ENCODE data around the gene CLIC6. TPM values are rescaled to one million over a fixed set of nuclear protein-coding genes. Genes with fewer than 3 reads are reported as not detected.

The CLIC6 gene
- total RNA-seq, 1 donor from 2014 or later: 12.3 TPM

GRCh38 chr21:34762786-34763185 is 94.0 kb downstream of the CLIC6 start:
- no peaks in the 10 kb centered on the region for H3K9me3 ChIP-seq
- no peaks in the 10 kb centered on the region for H3K36me3 ChIP-seq
- H3K4me1 ChIP-seq: no peaks in the 10 kb centered on the region
- DNase-seq (no peak), ATAC-seq (no peak)
- H3K27ac ChIP-seq: no peak overlapping the region
- intact Hi-C loops (cut with DNase I): no loop called here
- no peaks in the 10 kb centered on the region for H3K27me3 ChIP-seq
- no peak for TF ChIP-seq CTCF (IDR thresholded peaks at IDR 0.05)
- no peak overlapping the region for H3K4me3 ChIP-seq

- no peaks in the 10 kb centered on the region for H3K9me3 ChIP-seq
- H3K27ac ChIP-seq: no peak overlapping the region
- TF ChIP-seq CTCF (IDR thresholded peaks at IDR 0.05): no peak
- no peaks in the 10 kb centered on the region for H3K4me1 ChIP-seq
- ATAC-seq (no peak), DNase-seq (no peak)
- H3K27me3 ChIP-seq: no peaks in the 10 kb centered on the region
- H3K36me3 ChIP-seq: no peaks in the 10 kb centered on the region
- H3K4me3 ChIP-seq: no peak overlapping the region
- intact Hi-C loops (cut with DNase I): no loop called here
Measured at GRCh38 chr21:34764715-34765284, 96.0 kb downstream of the CLIC6 start.

- Histone ChIP-seq H3K36me3 (no peaks in the 10 kb centered on the region), H3K4me3 (no peak overlapping the region), H3K9me3 (no peaks in the 10 kb centered on the region), H3K27me3 (no peaks in the 10 kb centered on the region), H3K4me1 (no peaks in the 10 kb centered on the region), H3K27ac (no peak overlapping the region)
- DNase-seq (no peak), ATAC-seq (no peak)
- TF ChIP-seq CTCF (IDR thresholded peaks at IDR 0.05): no peak
- intact Hi-C loops (cut with DNase I): no loop called here
Measured at GRCh38 chr21:34765619-34766018, 96.8 kb downstream of the CLIC6 start.

- no peak overlapping the region for H3K4me3 ChIP-seq
- no peaks in the 10 kb centered on the region for H3K4me1 ChIP-seq
- H3K36me3 ChIP-seq: no peaks in the 10 kb centered on the region
- no peak overlapping the region for H3K27ac ChIP-seq
- no peaks in the 10 kb centered on the region for H3K27me3 ChIP-seq
- DNase-seq (no peak), ATAC-seq (no peak)
- no peaks in the 10 kb centered on the region for H3K9me3 ChIP-seq
- intact Hi-C loops (cut with DNase I): no loop called here
- TF ChIP-seq CTCF (IDR thresholded peaks at IDR 0.05): no peak
Measured at GRCh38 chr21:34766862-34767261, 98.1 kb downstream of the CLIC6 start.

Other genes starting within 250 kb of the CLIC6 start
- not detected for gene SMIM34, start 245.0 kb upstream of the CLIC6 start, total RNA-seq
- gene KCNE1, start 156.8 kb upstream of the CLIC6 start, total RNA-seq: 13.6 TPM
- 26.9 TPM for gene RCAN1, start 53.9 kb upstream of the CLIC6 start, total RNA-seq

All from upper lobe of right lung (tissue), 1 donor.